ENCODE results near the gene URM1. TPM values are rescaled to one million over a fixed set of nuclear protein-coding genes. Genes with fewer than 3 reads are reported as not detected.
A peak's percentile ranks its signal among the peaks of the same experiment; 100 is the strongest.

URM1 gene
- total and polyA plus RNA-seq, 7 experiments from 2014 or later = 32.3 to 72.4 (median 49.0) TPM

GRCh38 chr9:128384801-128385495 is 13.8 kb downstream of the URM1 start:
- ATAC-seq (no peak), DNase-seq (no peak)
- H3K27ac ChIP-seq (ENCODE audit: low read depth, low read length) = no peak overlapping the region
- ChIA-PET POLR2A (no interaction called here), CTCF (no interaction called here)
- intact Hi-C loops (cut with micrococcal nuclease) = no loop called here
- Mint-ChIP-seq H3K4me1 (peaks cover 0 to 3% (median 0%) of the 10 kb centered on the region in 7 donors), H3K9me3 (no peaks in the 10 kb centered on the region), H3K36me3 (peaks cover 0 to 46% (median 4%) of the 10 kb centered on the region in 5 donors), H3K27ac (peak overlapping the region in 1 of 9 donors; percentile 53), H3K27me3 (no peaks in the 10 kb centered on the region), H3K4me3 (no peak overlapping the region)
- no peak overlapping the region for H3K4me3 ChIP-seq (ENCODE audit: low read length)
- no peaks in the 10 kb centered on the region for H3K9me3 ChIP-seq (ENCODE audit: control insufficient read depth in 2 of 3, low read length in 3 of 3)
- H3K27me3 ChIP-seq (ENCODE audit: control insufficient read depth in 2 of 2, insufficient read depth in 2 of 2, low read length in 2 of 2) = no peaks in the 10 kb centered on the region
- H3K36me3 ChIP-seq (ENCODE audit: control insufficient read depth in 2 of 3, insufficient read depth in 3 of 3, low read length in 3 of 3) = peaks cover 12 to 98% (median 24%) of the 10 kb centered on the region in 3 experiments
- no peaks in the 10 kb centered on the region for H3K4me1 ChIP-seq (ENCODE audit: control insufficient read depth in 2 of 2, insufficient read depth in 2 of 2, low read length in 2 of 2)

GRCh38 chr9:128385496-128386460 is 14.6 kb downstream of the URM1 start:
- H3K4me3 ChIP-seq (ENCODE audit: low read length) = no peak overlapping the region
- ChIA-PET POLR2A (no interaction called here), CTCF (no interaction called here)
- intact Hi-C loops (cut with micrococcal nuclease) = no loop called here
- H3K27ac Mint-ChIP-seq = peak overlapping the region in 1 of 9 donors; percentile 53
- H3K27me3 Mint-ChIP-seq = no peaks in the 10 kb centered on the region
- no peaks in the 10 kb centered on the region for H3K9me3 Mint-ChIP-seq
- H3K9me3 ChIP-seq (ENCODE audit: control insufficient read depth in 2 of 3, low read length in 3 of 3) = no peaks in the 10 kb centered on the region
- H3K36me3 Mint-ChIP-seq = peaks cover 0 to 48% (median 4%) of the 10 kb centered on the region in 5 donors
- peaks cover 12 to 98% (median 21%) of the 10 kb centered on the region in 3 experiments for H3K36me3 ChIP-seq (ENCODE audit: control insufficient read depth in 2 of 3, insufficient read depth in 3 of 3, low read length in 3 of 3)
- H3K4me3 Mint-ChIP-seq = no peak overlapping the region
- ATAC-seq (no peak), DNase-seq (no peak)
- H3K27ac ChIP-seq (ENCODE audit: low read depth, low read length) = no peak overlapping the region
- no peaks in the 10 kb centered on the region for H3K27me3 ChIP-seq (ENCODE audit: control insufficient read depth in 2 of 2, insufficient read depth in 2 of 2, low read length in 2 of 2)
- no peaks in the 10 kb centered on the region for H3K4me1 ChIP-seq (ENCODE audit: control insufficient read depth in 2 of 2, insufficient read depth in 2 of 2, low read length in 2 of 2)
- peaks cover 0 to 3% (median 0%) of the 10 kb centered on the region in 7 donors for H3K4me1 Mint-ChIP-seq

- Histone ChIP-seq H3K27me3 (ENCODE audit: control insufficient read depth in 2 of 2, insufficient read depth in 2 of 2, low read length in 2 of 2) (no peaks in the 10 kb centered on the region), H3K4me1 (ENCODE audit: control insufficient read depth in 2 of 2, insufficient read depth in 2 of 2, low read length in 2 of 2) (no peaks in the 10 kb centered on the region), H3K36me3 (ENCODE audit: control insufficient read depth in 2 of 3, insufficient read depth in 3 of 3, low read length in 3 of 3) (peaks cover 7 to 96% (median 18%) of the 10 kb centered on the region in 3 experiments), H3K9me3 (ENCODE audit: control insufficient read depth in 2 of 3, low read length in 3 of 3) (no peaks in the 10 kb centered on the region), H3K27ac (ENCODE audit: low read depth, low read length) (no peak overlapping the region), H3K4me3 (ENCODE audit: low read length) (no peak overlapping the region)
- Mint-ChIP-seq H3K27me3 (no peaks in the 10 kb centered on the region), H3K36me3 (peaks cover 2 to 52% (median 9%) of the 10 kb centered on the region in 5 donors), H3K9me3 (no peaks in the 10 kb centered on the region), H3K27ac (no peak overlapping the region), H3K4me1 (no peaks in the 10 kb centered on the region), H3K4me3 (no peak overlapping the region)
- ATAC-seq = no peak
- POLR2A ChIA-PET = interaction anchor here (1.5 kb wide), 1 partner anchor 12 kb away, joined by 3 read pairs; no protein-coding TSS in a partner anchor
- no peak for DNase-seq
- CTCF ChIA-PET = no interaction called here
- intact Hi-C loops (cut with micrococcal nuclease) = no loop called here
Measured at GRCh38 chr9:128388150-128388549, 17.0 kb downstream of the URM1 start.

GRCh38 chr9:128389395-128390149 is 18.4 kb downstream of the URM1 start:
- no peak overlapping the region for H3K27ac ChIP-seq (ENCODE audit: low read depth, low read length)
- Mint-ChIP-seq H3K4me1 (no peaks in the 10 kb centered on the region), H3K36me3 (peaks cover 6 to 46% (median 9%) of the 10 kb centered on the region in 5 donors), H3K27ac (no peak overlapping the region), H3K27me3 (no peaks in the 10 kb centered on the region), H3K9me3 (no peaks in the 10 kb centered on the region), H3K4me3 (no peak overlapping the region)
- no peaks in the 10 kb centered on the region for H3K27me3 ChIP-seq (ENCODE audit: control insufficient read depth in 2 of 2, insufficient read depth in 2 of 2, low read length in 2 of 2)
- H3K9me3 ChIP-seq (ENCODE audit: control insufficient read depth in 2 of 3, low read length in 3 of 3) = no peaks in the 10 kb centered on the region
- CTCF ChIA-PET = no interaction called here
- ATAC-seq (no peak), DNase-seq (no peak)
- peaks cover 7 to 91% (median 15%) of the 10 kb centered on the region in 3 experiments for H3K36me3 ChIP-seq (ENCODE audit: control insufficient read depth in 2 of 3, insufficient read depth in 3 of 3, low read length in 3 of 3)
- no peak overlapping the region for H3K4me3 ChIP-seq (ENCODE audit: low read length)
- POLR2A ChIA-PET = no interaction called here
- intact Hi-C loops (cut with micrococcal nuclease) = no loop called here
- no peaks in the 10 kb centered on the region for H3K4me1 ChIP-seq (ENCODE audit: control insufficient read depth in 2 of 2, insufficient read depth in 2 of 2, low read length in 2 of 2)

GRCh38 chr9:128390150-128390812 is 19.1 kb downstream of the URM1 start:
- H3K36me3 Mint-ChIP-seq = peaks cover 5 to 41% (median 9%) of the 10 kb centered on the region in 5 donors
- POLR2A ChIA-PET = interaction anchor here (0.5 kb wide), 1 partner anchor 1436 kb away, joined by 4 read pairs; no protein-coding TSS in a partner anchor

More at GRCh38 chr9:128390150-128390812, 19.1 kb downstream of the URM1 start:
- peaks cover 7 to 84% (median 15%) of the 10 kb centered on the region in 3 experiments for H3K36me3 ChIP-seq (ENCODE audit: control insufficient read depth in 2 of 3, insufficient read depth in 3 of 3, low read length in 3 of 3)
- H3K27me3 Mint-ChIP-seq = no peaks in the 10 kb centered on the region
- H3K4me3 ChIP-seq (ENCODE audit: low read length) = no peak overlapping the region
- CTCF ChIA-PET = interaction anchor here (0.5 kb wide), 1 partner anchor 249 kb away, joined by 3 read pairs; no protein-coding TSS in a partner anchor
- ATAC-seq (no peak), DNase-seq (no peak)
- H3K4me1 ChIP-seq (ENCODE audit: control insufficient read depth in 2 of 2, insufficient read depth in 2 of 2, low read length in 2 of 2) = no peaks in the 10 kb centered on the region
- H3K4me1 Mint-ChIP-seq = no peaks in the 10 kb centered on the region
- intact Hi-C loops (cut with micrococcal nuclease) = no loop called here
- H3K27ac ChIP-seq (ENCODE audit: low read depth, low read length) = no peak overlapping the region
- H3K4me3 Mint-ChIP-seq = no peak overlapping the region
- H3K9me3 Mint-ChIP-seq = no peaks in the 10 kb centered on the region
- no peaks in the 10 kb centered on the region for H3K27me3 ChIP-seq (ENCODE audit: control insufficient read depth in 2 of 2, insufficient read depth in 2 of 2, low read length in 2 of 2)
- H3K27ac Mint-ChIP-seq = peak overlapping the region in 1 of 9 donors; percentile 9
- H3K9me3 ChIP-seq (ENCODE audit: control insufficient read depth in 2 of 3, low read length in 3 of 3) = no peaks in the 10 kb centered on the region

Measured in naive thymus-derived CD4-positive, alpha-beta T cell (primary cell).